Activated T-cell treated with anti-CD3 and anti-CD28 coated beads, Interleukin-2, amount 50 U/mL, for 72 hours (primary cell): Measurements from ENCODE around the gene TOX3. TPM values are rescaled to one million over a fixed set of nuclear protein-coding genes. Genes with fewer than 3 reads are reported as not detected.

Experiments
- ATAC-seq, 2 donors: fragments of 150-1000 bp; cut with Tn5 transposase; replicated peaks in 1 of 2; 2 replicates each; pipeline ENCODE4 v1.10.0; 2021; ENCODE audit warnings: moderate library complexity in 2 of 2, mild to moderate bottlenecking in 1 of 2
- DNase-seq, 2 donors: peaks; one replicate each; pipeline ENCODE4 v3.0.0; 2021 to 2022; ENCODE audit warnings: mixed read lengths in 1 of 2
- H3K27ac Mint-ChIP-seq: one replicate; pipeline ENCODE4 v1.8.0; 2022; ENCODE audit warnings: mild to moderate bottlenecking, moderate library complexity, mixed read lengths
- H3K27me3 Mint-ChIP-seq: one replicate; pipeline ENCODE4 v1.8.0; 2022; ENCODE audit warnings: low read depth, mixed read lengths
- H3K36me3 Mint-ChIP-seq, 2 donors: one replicate each; pipeline ENCODE4 v1.8.0; 2022; ENCODE audit warnings: mixed read lengths in 2 of 2, mild to moderate bottlenecking in 1 of 2; ENCODE audit not compliant: insufficient read depth in 2 of 2
- H3K4me1 Mint-ChIP-seq: one replicate; pipeline ENCODE4 v1.8.0; 2022; ENCODE audit warnings: low read depth, mixed read lengths
- H3K4me3 Mint-ChIP-seq, 2 donors: one replicate each; pipeline ENCODE4 v1.8.0; 2022; ENCODE audit warnings: mild to moderate bottlenecking in 2 of 2, mixed read lengths in 2 of 2, moderate library complexity in 2 of 2
- H3K9me3 Mint-ChIP-seq, 2 donors: one replicate each; pipeline ENCODE4 v1.8.0; 2022; ENCODE audit warnings: mixed read lengths in 2 of 2
- total RNA-seq, 2 donors: library from RNA; stranded (reverse); gene quantifications; one replicate each; pipeline ENCODE4 v1.2.3, GENCODE V29; 2022

TOX3 gene
- total RNA-seq, 2 donors from 2014 or later: not detected

- no peaks in the 10 kb centered on the region for H3K4me1 Mint-ChIP-seq
- ATAC-seq: no peak
- H3K4me3 Mint-ChIP-seq: no peak overlapping the region
- no peak for DNase-seq
- H3K36me3 Mint-ChIP-seq: no peaks in the 10 kb centered on the region
- H3K27me3 Mint-ChIP-seq: no peaks in the 10 kb centered on the region
- no peak overlapping the region for H3K27ac Mint-ChIP-seq
- H3K9me3 Mint-ChIP-seq: peaks cover 6 to 7% of the 10 kb centered on the region in 2 donors
Measured at GRCh38 chr16:52491216-52491615, 55.7 kb downstream of the TOX3 start.

GRCh38 chr16:52489894-52490293, 57.0 kb downstream of the TOX3 start:
- H3K4me1 Mint-ChIP-seq: no peaks in the 10 kb centered on the region

GRCh38 chr16:52488837-52489289, 58.1 kb downstream of the TOX3 start:
- Mint-ChIP-seq H3K27me3 (no peaks in the 10 kb centered on the region), H3K9me3 (peaks cover 4 to 9% of the 10 kb centered on the region in 2 donors), H3K27ac (no peak overlapping the region), H3K36me3 (no peaks in the 10 kb centered on the region), H3K4me1 (no peaks in the 10 kb centered on the region), H3K4me3 (no peak overlapping the region)
- DNase-seq (no peak), ATAC-seq (no peak)

More at GRCh38 chr16:52489894-52490293, 57.0 kb downstream of the TOX3 start:
- DNase-seq (no peak), ATAC-seq (no peak)
- Mint-ChIP-seq H3K27me3 (no peaks in the 10 kb centered on the region), H3K36me3 (no peaks in the 10 kb centered on the region), H3K9me3 (peaks cover 6 to 11% of the 10 kb centered on the region in 2 donors), H3K27ac (no peak overlapping the region), H3K4me3 (no peak overlapping the region)

- Mint-ChIP-seq H3K4me1 (no peaks in the 10 kb centered on the region), H3K27me3 (no peaks in the 10 kb centered on the region), H3K4me3 (no peak overlapping the region), H3K36me3 (no peaks in the 10 kb centered on the region), H3K27ac (no peak overlapping the region), H3K9me3 (peaks cover 5 to 10% of the 10 kb centered on the region in 2 donors)
- ATAC-seq (no peak), DNase-seq (no peak)
Measured at GRCh38 chr16:52487849-52488457, 59.0 kb downstream of the TOX3 start.

GRCh38 chr16:52480237-52480636, 66.7 kb downstream of the TOX3 start:
- H3K4me1 Mint-ChIP-seq: no peaks in the 10 kb centered on the region
- ATAC-seq: no peak
- no peak for DNase-seq
- H3K36me3 Mint-ChIP-seq: no peaks in the 10 kb centered on the region
- no peak overlapping the region for H3K4me3 Mint-ChIP-seq
- no peaks in the 10 kb centered on the region for H3K27me3 Mint-ChIP-seq
- H3K27ac Mint-ChIP-seq: no peak overlapping the region
- H3K9me3 Mint-ChIP-seq: peaks cover 2 to 3% of the 10 kb centered on the region in 2 donors

- Mint-ChIP-seq H3K27me3 (no peaks in the 10 kb centered on the region), H3K4me1 (no peaks in the 10 kb centered on the region), H3K9me3 (peaks cover 3 to 6% of the 10 kb centered on the region in 2 donors), H3K4me3 (no peak overlapping the region), H3K27ac (no peak overlapping the region), H3K36me3 (no peaks in the 10 kb centered on the region)
- no peak for ATAC-seq
- DNase-seq: no peak
Measured at GRCh38 chr16:52476111-52476510, 70.8 kb downstream of the TOX3 start.

GRCh38 chr16:52474679-52475078, 72.3 kb downstream of the TOX3 start:
- no peak for DNase-seq
- Mint-ChIP-seq H3K4me1 (no peaks in the 10 kb centered on the region), H3K27me3 (no peaks in the 10 kb centered on the region), H3K36me3 (no peaks in the 10 kb centered on the region), H3K9me3 (peaks cover 3 to 6% of the 10 kb centered on the region in 2 donors), H3K27ac (no peak overlapping the region), H3K4me3 (no peak overlapping the region)
- ATAC-seq: no peak

- peaks cover 2 to 6% of the 10 kb centered on the region in 2 donors for H3K9me3 Mint-ChIP-seq
- no peak overlapping the region for H3K27ac Mint-ChIP-seq
- H3K36me3 Mint-ChIP-seq: no peaks in the 10 kb centered on the region
- no peak overlapping the region for H3K4me3 Mint-ChIP-seq
- DNase-seq (no peak), ATAC-seq (no peak)
- no peaks in the 10 kb centered on the region for H3K4me1 Mint-ChIP-seq
- no peaks in the 10 kb centered on the region for H3K27me3 Mint-ChIP-seq
Measured at GRCh38 chr16:52473096-52473495, 73.8 kb downstream of the TOX3 start.

- Mint-ChIP-seq H3K4me1 (no peaks in the 10 kb centered on the region), H3K36me3 (no peaks in the 10 kb centered on the region), H3K27me3 (no peaks in the 10 kb centered on the region), H3K27ac (no peak overlapping the region), H3K9me3 (peaks cover 2 to 6% of the 10 kb centered on the region in 2 donors), H3K4me3 (no peak overlapping the region)
- no peak for ATAC-seq
- no peak for DNase-seq
Measured at GRCh38 chr16:52471650-52472370, 75.1 kb downstream of the TOX3 start.

GRCh38 chr16:52470585-52470984, 76.4 kb downstream of the TOX3 start:
- Mint-ChIP-seq H3K36me3 (no peaks in the 10 kb centered on the region), H3K9me3 (peaks cover 2 to 6% of the 10 kb centered on the region in 2 donors), H3K27me3 (no peaks in the 10 kb centered on the region), H3K4me3 (no peak overlapping the region), H3K4me1 (no peaks in the 10 kb centered on the region), H3K27ac (no peak overlapping the region)
- DNase-seq (no peak), ATAC-seq (no peak)

- DNase-seq: no peak
- Mint-ChIP-seq H3K9me3 (peaks cover 2 to 3% of the 10 kb centered on the region in 2 donors), H3K4me3 (no peak overlapping the region), H3K27ac (no peak overlapping the region), H3K36me3 (no peaks in the 10 kb centered on the region), H3K27me3 (no peaks in the 10 kb centered on the region), H3K4me1 (no peaks in the 10 kb centered on the region)
- ATAC-seq: no peak
Measured at GRCh38 chr16:52469775-52470174, 77.2 kb downstream of the TOX3 start.

- Mint-ChIP-seq H3K9me3 (peaks cover under 1 to 2% of the 10 kb centered on the region in 2 donors), H3K4me1 (no peaks in the 10 kb centered on the region), H3K27ac (no peak overlapping the region), H3K36me3 (no peaks in the 10 kb centered on the region), H3K27me3 (no peaks in the 10 kb centered on the region), H3K4me3 (no peak overlapping the region)
- ATAC-seq (no peak), DNase-seq (no peak)
Measured at GRCh38 chr16:52469091-52469490, 77.9 kb downstream of the TOX3 start.

GRCh38 chr16:52467753-52468152, 79.2 kb downstream of the TOX3 start:
- no peaks in the 10 kb centered on the region for H3K36me3 Mint-ChIP-seq
- H3K27me3 Mint-ChIP-seq: no peaks in the 10 kb centered on the region
- no peak overlapping the region for H3K4me3 Mint-ChIP-seq
- no peak overlapping the region for H3K27ac Mint-ChIP-seq
- no peaks in the 10 kb centered on the region for H3K9me3 Mint-ChIP-seq
- ATAC-seq: no peak
- DNase-seq: no peak
- no peaks in the 10 kb centered on the region for H3K4me1 Mint-ChIP-seq
